Gastrocnemius medialis (tissue), 4 donors: ENCODE data around the gene C19orf12. TPM values are rescaled to one million over a fixed set of nuclear protein-coding genes. Genes with fewer than 3 reads are reported as not detected.
A peak's percentile ranks its signal among the peaks of the same experiment; 100 is the strongest.

Experiments used
- ATAC-seq, 2 donors: fragments of 150-250 bp; one replicate each; pipeline ENCODE4 v1.9.1; 2016
- DNase-seq, 2 donors: peaks; one replicate each; pipeline ENCODE4 v3.0.0-alpha.2; 2019
- H3K27ac ChIP-seq, 4 donors: fragments of 200-600 bp; sonication (generic); 1 replicate in 1 of 4; 2 replicates in 3 of 4; pipeline ENCODE4 v1.5.1; 2016 to 2018; ENCODE audit warnings: mild to moderate bottlenecking in 2 of 4, moderate library complexity in 1 of 4
- H3K27me3 ChIP-seq, 3 donors: fragments of 200-600 bp; sonication (generic) in 2 of 3; 1 replicate in 1 of 3; 2 replicates in 2 of 3; pipeline versions ENCODE4 v1.5.1 to v1.6.0; 2016 to 2019; ENCODE audit warnings: mild to moderate bottlenecking in 1 of 3, moderate library complexity in 1 of 3
- H3K36me3 ChIP-seq, 2 donors: fragments of 200-600 bp; sonication (generic) in 1 of 2; one replicate each; pipeline ENCODE4 v1.5.1; 2017 to 2018
- H3K4me1 ChIP-seq, 2 donors: fragments of 200-600 bp; sonication (generic) in 1 of 2; one replicate each; pipeline ENCODE4 v1.5.1; 2016 to 2017; ENCODE audit warnings: mild to moderate bottlenecking in 2 of 2
- H3K4me3 ChIP-seq, 4 donors: fragments of 200-600 bp; sonication (generic) in 3 of 4; 1 replicate in 1 of 4; 2 replicates in 3 of 4; pipeline ENCODE4 v1.5.1; 2016 to 2019; ENCODE audit warnings: mild to moderate bottlenecking in 2 of 4
- H3K9me3 ChIP-seq, 3 donors: fragments of 200-600 bp; sonication (generic) in 2 of 3; 1 replicate in 1 of 3; 2 replicates in 2 of 3; pipeline ENCODE4 v1.5.1; 2016 to 2019
- POLR2A ChIP-seq, 2 donors: fragments of 450-650 bp; IDR thresholded peaks; one replicate each; pipeline ENCODE4 v1.6.1; 2017; ENCODE audit warnings: antibody characterized with exemption in 2 of 2, mild to moderate bottlenecking in 2 of 2, moderate library complexity in 2 of 2
- in situ Hi-C, 4 donors: fragments of 200-750 bp; cut with MboI; loops; one replicate each; pipeline versions ENCODE4 v1.15.0 to v1.8.0; 2017; ENCODE audit warnings: low sequenced_read_pairs in 4 of 4
- intact Hi-C: fragments of 100-400 bp; cut with DNase I; formaldehyde crosslinking; loops from one replicate; pipeline ENCODE4 v1.15.1; 2023; ENCODE audit warnings: low total_unique reads
- total RNA-seq, 4 donors: library from RNA; depleted of rRNA; stranded (reverse); fragments of >200 nt; gene quantifications; one replicate each; pipeline versions ENCODE4 v1.1.0 to v1.2.3, GENCODE V29; 2016
- TF ChIP-seq, protein P1 (sequence below), 5 experiments: fragments of 450-650 bp in 3 of 5; fragments of 200-600 bp in 2 of 5; sonication (generic) in 2 of 5; IDR thresholded peaks in 4 of 5; conservative IDR thresholded peaks in 1 of 5; 1 replicate in 4 of 5; 2 replicates in 1 of 5; pipeline ENCODE4 v1.5.1; 2016 to 2019; ENCODE audit warnings: antibody characterized with exemption in 5 of 5, mild to moderate bottlenecking in 3 of 5, moderate library complexity in 3 of 5

Gene C19orf12
- 100 to 1,000 TPM in 1 of 4 donors, 10 to 100 TPM in 3; 54.4 to 142 (median 69.8) TPM for total RNA-seq

DNA sequence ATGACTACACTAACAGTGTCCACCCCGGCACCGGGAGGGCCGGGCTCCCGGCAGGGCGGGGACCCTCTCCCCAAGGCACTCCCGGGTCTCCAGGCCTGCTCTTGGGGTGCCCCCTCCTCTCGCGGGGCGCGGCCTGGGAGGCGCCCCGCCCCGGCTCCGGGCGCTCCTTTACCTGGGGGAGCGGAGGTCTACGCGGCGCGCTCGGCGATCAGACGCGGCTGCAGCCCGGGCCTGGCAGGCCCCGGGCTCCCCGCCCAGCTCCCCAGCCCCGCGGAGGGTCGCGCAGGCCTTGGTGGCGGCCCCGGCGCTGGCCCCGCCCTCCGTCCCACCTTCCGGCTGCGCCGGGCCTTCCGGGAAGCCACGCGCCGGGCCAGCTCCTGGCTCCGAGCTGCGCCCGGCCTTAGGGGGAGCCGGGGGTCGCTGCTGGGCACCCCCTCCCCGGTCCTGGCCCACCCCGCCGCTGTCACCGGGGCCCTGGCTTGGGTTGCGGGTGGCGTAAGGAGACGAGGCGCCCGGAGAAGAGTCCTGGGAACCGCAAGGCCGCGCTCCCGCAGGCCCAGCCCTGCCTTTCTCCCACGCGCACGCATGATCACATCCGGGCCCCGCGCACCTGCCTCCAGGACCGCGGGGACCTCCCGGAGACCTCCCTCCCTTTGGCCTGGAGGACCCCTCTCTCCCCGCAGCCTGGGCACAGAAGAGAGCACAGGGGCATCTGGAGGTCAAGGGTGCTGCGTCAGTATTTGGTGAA is at the start of gene C19orf12:
Gene C19orf12 (minus strand): TSS at position 309 of the 748 bp plus-strand sequence. CDS start 6,848 bp downstream, outside the sequence.
- peaks cover 24 to 26% of the 10 kb centered on the region in 2 donors for H3K4me1 ChIP-seq
- peak in 1 of 2 donors; percentile 54 for DNase-seq
- in situ Hi-C loops = loop anchor here (5.0 to 25.0 kb wide), 4 partner anchors 50 to 503 kb away; partner anchors contain the start of genes POP4 (in 4 of the 4), PLEKHF1 (in 2 of the 4) and UQCRFS1 (in 1 of the 4)

DNA sequence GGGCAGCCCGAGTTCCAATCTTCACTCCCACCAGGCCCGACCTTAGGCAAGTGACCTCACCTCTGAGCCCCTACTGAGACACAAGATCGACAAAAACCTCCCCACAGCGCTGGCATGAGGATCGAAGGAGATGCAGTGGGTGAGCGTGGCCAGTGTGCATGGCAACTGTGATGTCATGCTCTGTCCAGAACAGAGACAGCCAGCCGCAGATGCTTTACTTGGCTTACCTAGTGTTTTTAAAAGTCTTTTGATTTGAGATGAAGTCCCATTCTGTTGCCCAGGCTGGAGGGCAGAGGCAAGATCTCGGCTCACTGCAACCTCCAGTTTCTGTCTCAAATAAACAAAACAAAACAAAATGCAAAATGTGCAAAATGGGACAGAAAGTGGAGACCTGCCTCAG is 49.3 kb upstream of the C19orf12 start:
- Histone ChIP-seq H3K4me1 (peaks cover 0 to 3% of the 10 kb centered on the region in 2 donors), H3K36me3 (no peaks in the 10 kb centered on the region), H3K4me3 (no peak overlapping the region), H3K27me3 (no peaks in the 10 kb centered on the region), H3K9me3 (no peaks in the 10 kb centered on the region), H3K27ac (no peak overlapping the region)
- DNase-seq = no peak
- no peak for ATAC-seq
- in situ Hi-C loops (loop anchor here (10.0 to 25.0 kb wide), 4 partner anchors 98 to 898 kb away; no protein-coding TSS in a partner anchor), intact Hi-C loops (no loop called here)
- TF ChIP-seq POLR2A (IDR thresholded peaks at IDR 0.05) = no peak
- TF ChIP-seq, protein P1, sequence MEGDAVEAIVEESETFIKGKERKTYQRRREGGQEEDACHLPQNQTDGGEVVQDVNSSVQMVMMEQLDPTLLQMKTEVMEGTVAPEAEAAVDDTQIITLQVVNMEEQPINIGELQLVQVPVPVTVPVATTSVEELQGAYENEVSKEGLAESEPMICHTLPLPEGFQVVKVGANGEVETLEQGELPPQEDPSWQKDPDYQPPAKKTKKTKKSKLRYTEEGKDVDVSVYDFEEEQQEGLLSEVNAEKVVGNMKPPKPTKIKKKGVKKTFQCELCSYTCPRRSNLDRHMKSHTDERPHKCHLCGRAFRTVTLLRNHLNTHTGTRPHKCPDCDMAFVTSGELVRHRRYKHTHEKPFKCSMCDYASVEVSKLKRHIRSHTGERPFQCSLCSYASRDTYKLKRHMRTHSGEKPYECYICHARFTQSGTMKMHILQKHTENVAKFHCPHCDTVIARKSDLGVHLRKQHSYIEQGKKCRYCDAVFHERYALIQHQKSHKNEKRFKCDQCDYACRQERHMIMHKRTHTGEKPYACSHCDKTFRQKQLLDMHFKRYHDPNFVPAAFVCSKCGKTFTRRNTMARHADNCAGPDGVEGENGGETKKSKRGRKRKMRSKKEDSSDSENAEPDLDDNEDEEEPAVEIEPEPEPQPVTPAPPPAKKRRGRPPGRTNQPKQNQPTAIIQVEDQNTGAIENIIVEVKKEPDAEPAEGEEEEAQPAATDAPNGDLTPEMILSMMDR (IDR thresholded peaks at IDR 0.05 in 4 of 5, conservative IDR thresholded peaks at IDR 0.05 in 1 of 5) = no peak

More for the DNA sequence above, at the start of gene C19orf12:
- peak; percentile 92 to 94 for TF ChIP-seq POLR2A (IDR thresholded peaks at IDR 0.05)
- TF ChIP-seq, protein P1 (IDR thresholded peaks at IDR 0.05 in 4 of 5, conservative IDR thresholded peaks at IDR 0.05 in 1 of 5) = peak in 2 of 5 experiments; percentile 24 to 28
- ATAC-seq = peak; percentile 82 to 86
- Histone ChIP-seq H3K27me3 (no peaks in the 10 kb centered on the region), H3K27ac (peak within 1 kb of the TSS; percentile 94 to 98 (median 94)), H3K4me3 (peak within 1 kb of the TSS; percentile 80 to 99 (median 86)), H3K36me3 (no peaks in the 10 kb centered on the region), H3K9me3 (no peaks in the 10 kb centered on the region)
- intact Hi-C loops = no loop called here

DNA sequence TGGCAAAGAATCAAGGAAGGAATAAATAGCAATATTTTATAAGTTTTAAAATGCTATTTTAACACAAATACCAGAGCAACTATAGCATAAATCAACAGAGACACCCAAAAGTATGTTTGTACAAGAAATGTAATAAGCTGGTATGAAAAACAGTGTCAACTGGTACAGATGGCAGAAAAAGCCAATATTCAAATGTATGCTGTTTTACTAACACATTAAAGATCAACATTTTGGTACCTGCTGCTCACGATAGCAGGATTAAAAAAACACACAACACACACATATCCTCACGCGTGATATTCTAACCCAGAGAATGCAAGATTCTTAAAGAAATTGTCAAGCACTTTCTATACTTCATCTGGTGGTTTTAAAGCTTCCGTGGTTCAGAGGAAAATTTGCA is 48.1 kb upstream of the C19orf12 start:
- Histone ChIP-seq H3K4me3 (no peak overlapping the region), H3K27ac (no peak overlapping the region), H3K4me1 (peaks cover 0 to 3% of the 10 kb centered on the region in 2 donors), H3K27me3 (no peaks in the 10 kb centered on the region), H3K36me3 (no peaks in the 10 kb centered on the region), H3K9me3 (no peaks in the 10 kb centered on the region)
- no peak for TF ChIP-seq POLR2A (IDR thresholded peaks at IDR 0.05)
- TF ChIP-seq, protein P1 (IDR thresholded peaks at IDR 0.05 in 4 of 5, conservative IDR thresholded peaks at IDR 0.05 in 1 of 5) = no peak
- ATAC-seq (no peak), DNase-seq (no peak)
- in situ Hi-C loops (loop anchor here (10.0 to 25.0 kb wide), 4 partner anchors 99 to 899 kb away; no protein-coding TSS in a partner anchor), intact Hi-C loops (no loop called here)

DNA sequence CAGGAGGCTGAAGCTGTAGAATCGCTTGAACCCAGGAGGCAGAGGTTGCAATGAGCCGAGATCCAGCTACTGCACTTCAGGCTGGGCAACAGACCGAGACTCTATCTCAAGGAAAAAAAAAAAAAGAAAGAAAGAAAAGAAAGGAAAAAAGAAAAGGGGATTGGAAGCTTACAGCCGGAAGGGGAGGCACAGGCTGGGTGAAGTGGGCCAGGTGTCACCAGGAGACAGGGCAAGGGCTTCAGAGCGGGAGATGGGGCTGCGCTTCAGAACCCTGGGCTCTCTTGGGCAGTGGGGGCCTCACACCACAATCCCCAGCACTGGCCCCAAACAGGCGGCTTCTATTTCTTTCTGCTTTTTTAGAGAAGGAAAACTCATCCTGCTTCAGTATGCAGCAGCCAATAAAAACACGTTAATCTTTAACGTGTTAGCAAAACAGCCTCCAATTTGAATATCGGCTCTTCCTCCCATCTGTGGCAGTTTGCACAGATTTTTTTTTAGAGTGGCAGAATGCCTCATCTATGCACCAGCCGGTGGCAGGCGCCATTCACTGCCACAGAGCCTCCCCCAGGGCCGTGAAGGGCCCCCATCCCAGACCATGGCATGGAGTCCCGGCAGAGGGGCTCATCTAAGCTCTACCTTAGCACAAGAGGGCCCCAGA is 46.6 kb upstream of the C19orf12 start:
- Histone ChIP-seq H3K27me3 (no peaks in the 10 kb centered on the region), H3K36me3 (no peaks in the 10 kb centered on the region), H3K9me3 (no peaks in the 10 kb centered on the region), H3K4me1 (peaks cover 0 to 3% of the 10 kb centered on the region in 2 donors), H3K4me3 (no peak overlapping the region), H3K27ac (no peak overlapping the region)
- in situ Hi-C loops = loop anchor here (10.0 to 25.0 kb wide), 4 partner anchors 101 to 901 kb away; no protein-coding TSS in a partner anchor
- DNase-seq (no peak), ATAC-seq (no peak)
- intact Hi-C loops = no loop called here
- TF ChIP-seq POLR2A (IDR thresholded peaks at IDR 0.05) = no peak
- TF ChIP-seq, protein P1 (IDR thresholded peaks at IDR 0.05 in 4 of 5, conservative IDR thresholded peaks at IDR 0.05 in 1 of 5) = no peak
